ENCODE data around the gene CDKAL1. TPM values are rescaled to one million over a fixed set of nuclear protein-coding genes. Genes with fewer than 3 reads are reported as not detected.
A peak's percentile ranks its signal among the peaks of the same experiment; 100 is the strongest.

Gene CDKAL1
- total and polyA plus RNA-seq, 8 donors: 13.6 to 20.7 (median 17.5) TPM

- Histone ChIP-seq H3K36me3 (no peaks in the 10 kb centered on the region), H3K4me3 (no peak overlapping the region), H3K4me1 (no peaks in the 10 kb centered on the region), H3K9me3 (peaks cover 0 to 5% of the 10 kb centered on the region in 2 donors), H3K27ac (no peak overlapping the region), H3K27me3 (no peaks in the 10 kb centered on the region)
- DNase-seq (no peak), ATAC-seq (peak; percentile 63)
- no peak for TF ChIP-seq CTCF (IDR thresholded peaks at IDR 0.05)
- intact Hi-C loops (cut with DNase I): no loop called here
Observed at GRCh38 chr6:21220271-21220987, 686.2 kb downstream of the CDKAL1 start.

- no peak for TF ChIP-seq CTCF (IDR thresholded peaks at IDR 0.05)
- intact Hi-C loops (cut with DNase I): no loop called here
- Histone ChIP-seq H3K36me3 (no peaks in the 10 kb centered on the region), H3K27ac (no peak overlapping the region), H3K27me3 (no peaks in the 10 kb centered on the region), H3K9me3 (peaks cover 0 to 5% of the 10 kb centered on the region in 2 donors), H3K4me1 (no peaks in the 10 kb centered on the region), H3K4me3 (no peak overlapping the region)
- no peak for DNase-seq
- ATAC-seq: no peak
Observed at GRCh38 chr6:21222656-21223055, 688.4 kb downstream of the CDKAL1 start.

GRCh38 chr6:21225912-21226311 is 691.7 kb downstream of the CDKAL1 start:
- Histone ChIP-seq H3K36me3 (peaks cover 0 to 9% of the 10 kb centered on the region in 2 donors), H3K27ac (no peak overlapping the region), H3K4me3 (no peak overlapping the region), H3K4me1 (no peaks in the 10 kb centered on the region), H3K9me3 (no peaks in the 10 kb centered on the region), H3K27me3 (no peaks in the 10 kb centered on the region)
- intact Hi-C loops (cut with DNase I): no loop called here
- ATAC-seq: no peak
- no peak for TF ChIP-seq CTCF (IDR thresholded peaks at IDR 0.05)
- no peak for DNase-seq

GRCh38 chr6:21227486-21227885 is 693.2 kb downstream of the CDKAL1 start:
- H3K36me3 ChIP-seq: peaks cover 0 to 24% of the 10 kb centered on the region in 2 donors
- intact Hi-C loops (cut with DNase I): no loop called here
- H3K4me1 ChIP-seq: no peaks in the 10 kb centered on the region
- H3K4me3 ChIP-seq: no peak overlapping the region
- no peak for DNase-seq
- ATAC-seq: no peak
- no peaks in the 10 kb centered on the region for H3K27me3 ChIP-seq
- no peak for TF ChIP-seq CTCF (IDR thresholded peaks at IDR 0.05)
- no peak overlapping the region for H3K27ac ChIP-seq
- H3K9me3 ChIP-seq: no peaks in the 10 kb centered on the region

GRCh38 chr6:21228411-21228810 is 694.2 kb downstream of the CDKAL1 start:
- DNase-seq (no peak), ATAC-seq (no peak)
- no peak for TF ChIP-seq CTCF (IDR thresholded peaks at IDR 0.05)
- no peaks in the 10 kb centered on the region for H3K4me1 ChIP-seq
- no peak overlapping the region for H3K4me3 ChIP-seq
- H3K27me3 ChIP-seq: no peaks in the 10 kb centered on the region
- no peak overlapping the region for H3K27ac ChIP-seq
- intact Hi-C loops (cut with DNase I): no loop called here
- H3K9me3 ChIP-seq: no peaks in the 10 kb centered on the region
- peaks cover 0 to 34% of the 10 kb centered on the region in 2 donors for H3K36me3 ChIP-seq
